A673 (cell line): Measurements from ENCODE around the gene ETNK1.

Experiments used
- CTCF ChIP-seq: fragments of 300-800, 200-600 bp; sonication (generic); conservative IDR thresholded peaks from 2 replicates; pipeline ENCODE4 v1.5.1; 2017; ENCODE audit warnings: low read depth, mild to moderate bottlenecking, antibody characterized with exemption, low read length, moderate library complexity, mixed read lengths
- EZH2 ChIP-seq: fragments of 200-600 bp; sonication (generic); IDR thresholded peaks from 2 replicates; pipeline ENCODE4 v1.6.1; 2017; ENCODE audit warnings: borderline replicate concordance, low read depth, mild to moderate bottlenecking, mixed read lengths, antibody characterized with exemption, low read length; ENCODE audit not compliant: poor library complexity, severe bottlenecking

GRCh38 chr12:22640851-22641250, 15.9 kb downstream of the ETNK1 start:
- TF ChIP-seq CTCF (no peak), EZH2 (no peak)
